Stimulated activated CD8-positive, alpha-beta memory T cell treated with anti-CD3 and anti-CD28 coated beads, Interleukin-12 subunit alpha, Interleukin-12 subunit beta, amount 100 ng/mL, for 4 hours (primary cell): ENCODE data around the gene IRF4.

Source experiments
- DNase-seq: peaks from one replicate; pipeline ENCODE4 v3.0.0-alpha.2; 2020; ENCODE audit warnings: low read depth

Gene IRF4

GRCh38 chr6:398558-399078 is 7.1 kb downstream of the IRF4 start:
- no peak for DNase-seq

GRCh38 chr6:399785-400534 is 8.4 kb downstream of the IRF4 start:
- no peak for DNase-seq

- no peak for DNase-seq
Observed at GRCh38 chr6:400815-401214, 9.3 kb downstream of the IRF4 start.

- no peak for DNase-seq
Observed at GRCh38 chr6:401239-401993, 9.9 kb downstream of the IRF4 start.

GRCh38 chr6:401994-402640 is 10.6 kb downstream of the IRF4 start:
- no peak for DNase-seq

- no peak for DNase-seq
Observed at GRCh38 chr6:402901-403658, 11.5 kb downstream of the IRF4 start.

- DNase-seq, result no peak
Observed at GRCh38 chr6:403659-404655, 12.4 kb downstream of the IRF4 start.

GRCh38 chr6:404685-405423 is 13.3 kb downstream of the IRF4 start:
- DNase-seq, result no peak

GRCh38 chr6:408148-408547 is 16.6 kb downstream of the IRF4 start:
- DNase-seq, result no peak

GRCh38 chr6:408599-409102 is 17.1 kb downstream of the IRF4 start:
- DNase-seq, result no peak

- no peak for DNase-seq
Observed at GRCh38 chr6:409370-409972, 17.9 kb downstream of the IRF4 start.

- no peak for DNase-seq
Observed at GRCh38 chr6:410555-411395, 19.2 kb downstream of the IRF4 start.

- no peak for DNase-seq
Observed at GRCh38 chr6:411402-412145, 20.0 kb downstream of the IRF4 start.

GRCh38 chr6:412146-412886 is 20.8 kb downstream of the IRF4 start:
- DNase-seq, result no peak

GRCh38 chr6:414447-414846 is 22.9 kb downstream of the IRF4 start:
- no peak for DNase-seq

GRCh38 chr6:415087-415486 is 23.5 kb downstream of the IRF4 start:
- no peak for DNase-seq

- DNase-seq, result no peak
Observed at GRCh38 chr6:421211-421610, 29.7 kb downstream of the IRF4 start.
